HCEC 1CT (cell line): ENCODE data around the gene FLT4.
"Not testable (repeated sequence)": the region's sequence is repeated elsewhere in the genome, so short reads cannot be mapped to it uniquely, and the experiment has no call there.

Source experiments
- DNase-seq: peaks from one replicate; pipeline ENCODE4 v3.0.0-alpha.2; 2017

Gene FLT4

DNA sequence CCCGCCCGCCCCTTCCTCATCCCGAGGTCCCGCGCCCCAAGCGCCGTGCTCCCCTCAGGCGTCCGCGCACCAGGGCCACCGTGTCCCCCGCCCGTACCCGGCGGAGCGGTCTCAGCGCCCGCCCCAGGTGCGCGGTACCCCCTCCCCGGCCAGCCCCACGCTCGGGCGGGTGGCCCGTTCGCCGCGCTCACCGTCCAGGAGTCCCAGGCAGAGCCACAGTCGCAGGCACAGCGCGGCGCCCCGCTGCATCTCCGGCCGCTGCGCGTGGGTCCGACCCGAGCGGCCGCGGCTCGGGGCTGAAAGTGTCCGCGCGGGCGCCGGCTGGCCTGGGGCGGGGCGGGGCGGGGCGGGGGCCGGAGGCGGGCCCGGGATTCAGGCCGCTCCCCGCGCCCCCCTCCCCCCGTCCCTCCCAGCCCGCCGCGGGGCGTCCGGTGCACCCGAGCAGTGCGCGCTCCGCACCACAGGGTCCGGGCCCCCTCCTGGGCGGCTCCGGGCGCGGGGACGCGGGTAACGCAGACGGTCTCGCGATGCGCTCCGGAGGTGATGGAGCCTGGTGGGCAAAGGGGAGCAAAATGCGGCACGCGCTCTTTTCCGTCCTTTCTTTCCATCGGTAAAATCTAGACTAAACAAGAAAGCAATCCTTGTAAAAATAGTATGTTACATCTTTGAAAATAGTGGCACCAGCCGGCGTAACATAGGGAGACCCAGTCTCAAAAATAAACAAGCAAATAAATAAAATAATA lies at the start of gene FLT4:
FLT4 (minus strand) TSS at position 304 of the 743 bp plus-strand sequence; CDS start at position 249, 55 bp downstream.
- DNase-seq, result no peak

- DNase-seq, result no peak
Observed at GRCh38 chr5:180699042-180699441, 49.6 kb upstream of the FLT4 start.

GRCh38 chr5:180696116-180696515 lies 46.7 kb upstream of the FLT4 start:
- DNase-seq, result no peak

DNA sequence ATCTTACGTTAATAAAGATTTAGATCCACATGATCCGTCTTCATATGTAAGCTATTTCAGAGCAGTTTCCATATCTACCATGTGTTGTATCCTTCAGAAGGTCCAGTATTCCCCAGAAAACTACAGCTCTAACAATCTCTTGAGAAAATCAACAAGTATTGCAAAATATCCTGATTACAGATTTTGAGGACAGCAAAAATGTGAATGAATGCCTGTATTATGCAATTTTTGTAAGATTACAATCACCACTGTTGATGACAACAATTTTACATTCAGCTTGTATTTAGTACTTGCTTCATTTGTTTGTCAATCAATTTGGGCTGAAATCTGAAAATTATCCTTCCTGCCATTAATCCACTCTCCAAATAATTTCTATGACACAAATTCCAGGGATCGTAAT lies 43.0 kb upstream of the FLT4 start:
- no peak for DNase-seq

DNA sequence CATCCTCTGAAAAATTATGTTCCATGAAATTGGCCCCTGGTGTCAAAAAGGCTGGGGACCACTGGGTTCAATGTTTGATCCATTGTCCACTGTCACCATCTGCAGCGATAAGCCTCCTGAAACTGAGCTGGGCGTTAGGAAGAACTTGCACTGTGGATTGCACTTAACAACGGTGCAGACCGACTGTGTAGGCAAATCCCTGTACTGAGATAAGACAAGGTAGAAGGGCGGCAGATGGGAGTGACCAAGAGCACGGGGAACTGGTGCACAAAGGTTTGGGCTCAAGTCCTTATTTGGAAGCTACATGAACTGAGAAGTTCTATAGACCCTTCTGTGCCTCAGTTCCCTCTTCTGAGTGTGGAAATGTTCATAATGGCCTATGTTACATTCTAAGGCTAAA lies 41.6 kb upstream of the FLT4 start:
- no peak for DNase-seq

DNA sequence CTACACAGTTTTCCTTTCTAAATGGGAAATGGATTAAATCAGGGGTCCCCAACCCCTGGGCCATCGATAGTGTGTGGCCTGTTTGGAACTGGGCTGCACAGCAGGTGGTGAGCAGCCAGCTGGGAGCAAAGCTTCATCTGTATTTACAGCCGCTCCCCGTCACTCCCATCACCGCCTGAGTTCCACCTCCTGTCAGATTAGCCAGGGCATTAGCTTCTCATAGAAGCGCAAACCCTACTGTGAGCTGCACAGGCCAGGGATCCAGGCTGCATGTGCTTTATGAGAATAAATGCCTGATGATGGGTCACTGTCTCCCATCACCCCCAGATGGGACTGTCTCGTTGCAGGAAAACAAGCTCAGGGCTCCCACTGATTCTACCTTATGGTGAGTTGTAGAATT lies 41.2 kb upstream of the FLT4 start:
- DNase-seq, result no peak

- DNase-seq, result no peak
Observed at GRCh38 chr5:180689775-180690174, 40.4 kb upstream of the FLT4 start.

DNA sequence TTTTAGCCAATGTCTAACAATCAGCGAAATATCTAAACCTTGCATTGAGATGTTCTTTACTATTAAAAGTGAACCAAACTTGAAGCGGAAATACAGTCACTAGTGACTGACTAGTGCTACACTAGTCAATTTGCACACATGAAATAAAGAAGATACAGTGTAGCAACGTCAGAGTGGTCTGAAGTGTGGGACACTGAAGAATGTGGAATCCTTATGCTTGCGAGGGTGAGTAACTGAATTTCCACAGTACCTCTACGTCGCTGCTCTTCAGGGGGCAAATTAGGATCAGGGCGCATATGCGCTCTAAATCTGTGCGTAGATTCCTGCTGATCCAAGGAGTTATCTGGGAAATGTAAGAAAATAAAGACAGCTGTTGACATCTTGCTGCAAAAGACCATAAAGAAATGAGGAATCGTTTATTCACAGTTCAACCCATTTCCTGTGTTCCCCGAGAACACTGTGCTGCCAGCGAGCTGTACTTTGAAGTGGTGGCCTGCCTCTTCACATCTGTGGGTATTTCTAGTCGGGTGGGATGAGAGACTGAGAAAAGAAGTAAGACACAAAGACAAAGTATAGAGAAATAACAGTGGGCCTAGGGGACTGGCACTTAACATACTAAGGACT lies 39.8 kb upstream of the FLT4 start:
- DNase-seq, result no peak

DNA sequence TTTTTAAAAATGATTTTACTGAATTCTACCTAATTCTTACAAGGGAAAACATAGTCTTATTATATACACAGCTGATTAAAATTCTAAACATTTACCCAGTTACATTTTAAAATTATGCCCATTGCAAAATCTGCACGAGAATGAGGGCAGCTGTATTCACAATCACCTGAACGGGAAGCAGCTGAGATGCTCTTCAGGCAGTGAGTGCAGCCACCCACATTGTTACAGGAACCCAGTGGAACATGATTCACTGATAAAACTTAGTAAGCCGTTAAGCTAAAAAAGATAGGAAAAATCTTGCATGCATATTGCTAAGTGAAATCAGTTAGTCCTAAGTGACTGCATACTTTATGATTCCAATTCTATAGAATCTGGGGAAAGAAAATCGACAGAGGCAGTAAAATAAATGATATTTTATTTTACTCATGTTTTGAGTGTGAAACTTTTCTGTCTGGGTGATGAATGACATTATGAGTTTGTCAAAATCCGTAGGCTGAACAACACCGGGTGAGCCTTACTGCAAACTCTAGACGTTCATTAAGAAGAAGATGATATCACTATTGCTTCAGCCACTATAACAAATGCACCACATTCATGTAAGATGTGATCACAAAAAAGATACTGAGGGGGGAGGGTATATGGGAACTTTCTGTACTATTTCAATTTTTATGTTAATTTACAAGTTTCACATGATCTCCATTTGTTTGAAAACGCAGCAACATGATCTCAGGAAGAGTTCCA lies 39.1 kb upstream of the FLT4 start:
- DNase-seq, result no peak

GRCh38 chr5:180686799-180687198 lies 37.4 kb upstream of the FLT4 start:
- DNase-seq, result not testable (repeated sequence)

- no peak for DNase-seq
Observed at GRCh38 chr5:180684623-180685161, 35.3 kb upstream of the FLT4 start.

DNA sequence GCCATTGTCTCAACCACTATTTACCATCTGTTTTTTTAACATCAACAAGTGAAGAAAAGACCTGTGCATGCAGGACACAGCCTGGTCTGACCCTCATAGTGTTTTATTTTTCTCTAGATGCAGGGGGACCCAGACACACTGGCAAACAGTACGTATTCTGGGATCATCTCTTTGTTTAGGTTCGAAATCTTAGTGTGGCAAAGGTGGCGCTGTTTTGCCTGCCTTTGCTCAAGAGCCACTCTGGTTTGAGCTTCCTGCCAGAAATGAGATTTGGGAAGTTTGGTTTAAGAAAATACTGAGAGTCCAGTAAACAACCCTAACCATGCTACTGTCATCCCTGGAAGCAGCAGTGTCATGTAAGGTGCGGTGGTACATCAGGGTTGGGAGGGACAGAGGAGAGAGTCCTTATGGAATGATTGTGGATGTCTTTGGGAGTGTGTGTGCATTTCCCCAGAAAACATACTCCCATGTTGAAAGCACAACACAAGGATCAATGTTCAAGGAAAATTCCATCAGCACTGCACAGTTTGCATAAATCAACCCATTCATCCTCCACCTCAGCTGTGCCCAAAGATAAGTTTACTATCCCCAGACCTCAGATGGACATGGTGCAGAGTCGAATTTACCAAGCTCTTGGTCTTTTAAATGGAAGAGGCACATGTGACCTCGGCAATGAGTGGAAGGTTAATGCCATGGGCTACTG lies 34.0 kb upstream of the FLT4 start:
- no peak for DNase-seq

- DNase-seq, result no peak
Observed at GRCh38 chr5:180682560-180682959, 33.2 kb upstream of the FLT4 start.

DNA sequence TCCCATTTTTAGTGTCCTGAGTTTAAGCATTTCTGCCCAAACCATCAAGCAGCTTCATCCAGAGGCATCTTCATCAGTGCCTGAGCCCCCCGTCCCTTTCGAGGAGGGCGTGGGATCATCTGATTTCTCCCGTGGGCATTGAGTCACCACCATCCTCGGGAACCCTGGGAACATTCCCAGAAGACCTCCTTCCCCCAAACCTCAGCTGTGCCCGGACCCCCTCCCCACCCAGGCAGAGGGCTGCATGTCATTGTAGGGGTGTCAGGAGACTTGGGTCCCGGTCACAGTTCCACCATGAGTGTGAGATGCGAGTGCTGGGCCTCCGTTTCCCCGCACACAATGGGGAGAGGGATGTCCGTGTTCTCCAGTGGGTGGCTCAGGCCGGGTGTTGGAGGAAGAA lies 32.6 kb upstream of the FLT4 start:
- DNase-seq, result not testable (repeated sequence)

DNA sequence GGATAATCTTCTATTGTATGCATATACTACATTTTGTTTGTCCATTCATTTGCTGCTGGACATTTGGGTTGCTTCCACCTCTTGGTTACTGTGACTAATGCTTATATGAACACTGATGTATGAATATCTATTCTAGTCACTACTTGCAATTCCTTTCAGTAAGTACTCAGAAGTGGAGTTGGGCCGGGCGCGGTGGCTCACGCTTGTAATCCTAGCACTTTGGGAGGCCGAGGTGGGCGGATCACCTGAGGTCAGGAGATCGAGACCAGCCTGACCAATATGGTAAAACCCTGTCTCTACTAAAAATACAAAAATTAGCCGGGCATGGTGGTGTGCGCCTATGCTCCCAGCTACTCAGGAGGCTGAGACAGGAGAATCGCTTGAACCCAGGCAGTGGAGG lies 28.9 kb upstream of the FLT4 start:
- not testable (repeated sequence) for DNase-seq

- no peak for DNase-seq
Observed at GRCh38 chr5:180675036-180675635, 25.7 kb upstream of the FLT4 start.

- DNase-seq, result not testable (repeated sequence)
Observed at GRCh38 chr5:180674090-180674475, 24.7 kb upstream of the FLT4 start.

GRCh38 chr5:180673371-180674089 lies 24.1 kb upstream of the FLT4 start:
- DNase-seq, result no peak

GRCh38 chr5:180671958-180672524 lies 22.6 kb upstream of the FLT4 start:
- DNase-seq, result not testable (repeated sequence)

DNA sequence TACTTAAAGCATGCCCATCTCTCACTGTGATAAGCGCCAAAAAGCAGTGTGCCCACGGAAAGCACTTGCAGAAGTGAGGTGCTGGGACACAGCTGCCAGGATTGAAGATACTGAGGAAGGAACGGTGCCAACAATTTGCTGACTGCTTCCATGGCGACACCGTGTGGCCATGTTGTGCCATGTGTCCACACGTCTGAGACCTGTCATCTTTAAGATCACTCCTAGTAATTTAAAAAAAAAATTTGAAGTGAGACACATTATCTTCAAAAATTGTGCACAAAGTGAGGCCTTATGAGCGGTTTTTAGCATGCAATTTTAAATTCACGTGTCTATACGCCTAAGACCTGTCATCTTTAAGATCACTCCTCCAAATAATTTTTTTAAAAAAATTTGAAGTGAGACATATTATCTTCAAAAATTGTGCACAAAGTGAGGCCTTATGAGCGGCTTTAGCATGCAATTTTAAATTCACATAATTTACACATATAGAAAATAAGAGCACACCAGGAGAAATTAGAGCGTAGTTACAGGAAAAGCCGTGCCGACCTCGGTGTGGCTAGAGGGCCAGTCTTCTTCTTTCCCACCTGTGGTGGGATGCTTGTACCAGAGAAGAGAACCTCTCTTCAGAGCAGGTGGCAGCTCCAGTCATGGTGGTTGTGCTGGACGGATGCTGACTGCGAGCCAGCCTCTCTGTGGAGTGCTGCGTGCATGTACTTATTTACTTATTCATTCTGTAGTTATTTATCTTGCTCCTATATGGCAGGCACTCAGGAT lies 21.4 kb upstream of the FLT4 start:
- no peak for DNase-seq

- no peak for DNase-seq
Observed at GRCh38 chr5:180670157-180670556, 20.8 kb upstream of the FLT4 start.
